ENCODE measurements around the gene CLCN5. TPM values are rescaled to one million over a fixed set of nuclear protein-coding genes. Genes with fewer than 3 reads are reported as not detected.
"Not testable (repeated sequence)": the region's sequence is repeated elsewhere in the genome, so short reads cannot be mapped to it uniquely, and the experiment has no call there.

Gene CLCN5
- total RNA-seq, 2 experiments from 2014 or later: 0.61 to 1.6 TPM

DNA sequence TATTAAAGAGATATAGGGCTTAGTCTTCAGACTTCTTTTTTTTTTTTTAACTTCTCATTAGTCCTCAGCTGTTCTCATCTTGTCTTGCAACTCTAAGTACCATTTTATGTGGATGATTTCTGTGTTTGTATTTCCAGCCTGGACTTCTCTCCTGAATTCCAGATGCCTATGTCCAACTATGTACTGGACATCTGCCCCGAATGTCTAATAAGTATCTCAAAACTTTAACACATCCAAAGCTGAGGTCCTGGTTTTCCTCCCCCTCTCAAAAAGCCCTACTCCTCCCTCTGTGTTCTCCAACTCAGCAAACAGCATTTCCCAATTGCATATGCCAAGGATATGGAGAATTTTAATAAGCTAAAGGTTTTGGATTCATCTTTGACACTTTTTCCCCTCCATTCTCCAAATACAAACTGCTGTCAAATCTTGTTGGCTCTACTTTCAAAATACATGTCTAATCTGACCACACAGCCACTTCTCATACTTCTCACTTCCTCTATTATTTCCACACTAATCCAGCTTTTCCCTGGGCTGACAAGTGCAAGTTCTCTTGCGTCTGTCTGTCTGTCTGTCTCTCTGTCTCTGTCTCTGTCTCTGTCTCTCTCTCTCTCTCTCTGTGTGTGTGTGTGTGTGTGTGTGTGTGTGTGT lies 79.8 kb downstream of the CLCN5 start:
- ChIA-PET CTCF (no interaction called here), POLR2A (no interaction called here)
- Mint-ChIP-seq H3K27me3 (no peaks in the 10 kb centered on the region), H3K9me3 (no peaks in the 10 kb centered on the region), H3K4me1 (ENCODE audit: low read depth) (no peaks in the 10 kb centered on the region), H3K36me3 (ENCODE audit: low read depth) (no peaks in the 10 kb centered on the region), H3K4me3 (no peak overlapping the region), H3K27ac (no peak overlapping the region)
- Histone ChIP-seq H3K4me3 (ENCODE audit: low read length) (no peak overlapping the region), H3K9me3 (ENCODE audit: control insufficient read depth in 1 of 2, insufficient read depth in 1 of 2, low read length in 2 of 2) (no peaks in the 10 kb centered on the region), H3K27ac (ENCODE audit: low read depth in 1 of 2, low read length in 2 of 2) (no peak overlapping the region), H3K27me3 (ENCODE audit: control insufficient read depth in 1 of 2, insufficient read depth in 2 of 2, low read length in 2 of 2) (no peaks in the 10 kb centered on the region), H3K4me1 (ENCODE audit: insufficient read depth, low read length) (no peaks in the 10 kb centered on the region), H3K36me3 (ENCODE audit: insufficient read depth, low read length) (no peaks in the 10 kb centered on the region)
- ATAC-seq (ENCODE audit: poor library complexity) (no peak), DNase-seq (peak in 2 of 14 experiments; percentile 0 to 4)
- intact Hi-C loops (cut with DNase I, micrococcal nuclease): no loop called here
- TF ChIP-seq, protein P1, sequence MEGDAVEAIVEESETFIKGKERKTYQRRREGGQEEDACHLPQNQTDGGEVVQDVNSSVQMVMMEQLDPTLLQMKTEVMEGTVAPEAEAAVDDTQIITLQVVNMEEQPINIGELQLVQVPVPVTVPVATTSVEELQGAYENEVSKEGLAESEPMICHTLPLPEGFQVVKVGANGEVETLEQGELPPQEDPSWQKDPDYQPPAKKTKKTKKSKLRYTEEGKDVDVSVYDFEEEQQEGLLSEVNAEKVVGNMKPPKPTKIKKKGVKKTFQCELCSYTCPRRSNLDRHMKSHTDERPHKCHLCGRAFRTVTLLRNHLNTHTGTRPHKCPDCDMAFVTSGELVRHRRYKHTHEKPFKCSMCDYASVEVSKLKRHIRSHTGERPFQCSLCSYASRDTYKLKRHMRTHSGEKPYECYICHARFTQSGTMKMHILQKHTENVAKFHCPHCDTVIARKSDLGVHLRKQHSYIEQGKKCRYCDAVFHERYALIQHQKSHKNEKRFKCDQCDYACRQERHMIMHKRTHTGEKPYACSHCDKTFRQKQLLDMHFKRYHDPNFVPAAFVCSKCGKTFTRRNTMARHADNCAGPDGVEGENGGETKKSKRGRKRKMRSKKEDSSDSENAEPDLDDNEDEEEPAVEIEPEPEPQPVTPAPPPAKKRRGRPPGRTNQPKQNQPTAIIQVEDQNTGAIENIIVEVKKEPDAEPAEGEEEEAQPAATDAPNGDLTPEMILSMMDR (IDR thresholded peaks at IDR 0.05): no peak

DNA sequence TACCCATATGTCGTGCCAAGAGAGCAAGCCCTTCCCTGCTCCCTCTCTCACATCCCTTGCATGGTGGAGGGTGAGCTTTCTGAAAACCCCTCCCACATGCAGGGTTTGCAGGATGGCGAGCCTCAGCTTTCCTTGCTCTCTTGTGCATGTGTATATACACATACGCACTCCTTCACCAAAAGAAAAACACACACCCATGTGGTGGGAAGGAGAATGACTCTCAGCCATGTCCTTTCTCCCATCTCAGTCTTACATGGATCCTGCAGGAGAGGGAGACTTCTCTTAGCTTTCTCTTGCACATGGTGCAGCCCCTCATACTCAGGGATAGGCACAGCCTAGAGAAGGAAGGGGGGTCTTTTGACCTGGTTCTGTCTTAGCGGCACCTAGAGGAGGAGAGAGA lies 81.1 kb downstream of the CLCN5 start:
- intact Hi-C loops (cut with DNase I, micrococcal nuclease): no loop called here
- Histone ChIP-seq H3K4me1 (ENCODE audit: insufficient read depth, low read length) (no peaks in the 10 kb centered on the region), H3K27me3 (ENCODE audit: control insufficient read depth in 1 of 2, insufficient read depth in 2 of 2, low read length in 2 of 2) (no peaks in the 10 kb centered on the region), H3K4me3 (ENCODE audit: low read length) (no peak overlapping the region), H3K27ac (ENCODE audit: low read depth in 1 of 2, low read length in 2 of 2) (no peak overlapping the region), H3K9me3 (ENCODE audit: control insufficient read depth in 1 of 2, insufficient read depth in 1 of 2, low read length in 2 of 2) (no peaks in the 10 kb centered on the region), H3K36me3 (ENCODE audit: insufficient read depth, low read length) (no peaks in the 10 kb centered on the region)
- Mint-ChIP-seq H3K4me1 (ENCODE audit: low read depth) (no peaks in the 10 kb centered on the region), H3K9me3 (no peaks in the 10 kb centered on the region), H3K4me3 (no peak overlapping the region), H3K27ac (no peak overlapping the region), H3K27me3 (no peaks in the 10 kb centered on the region), H3K36me3 (ENCODE audit: low read depth) (no peaks in the 10 kb centered on the region)
- ATAC-seq (ENCODE audit: poor library complexity): no peak
- POLR2A ChIA-PET: no interaction called here
- TF ChIP-seq, protein P1 (IDR thresholded peaks at IDR 0.05): no peak
- DNase-seq: no peak
- CTCF ChIA-PET: no interaction called here

GRCh38 chrX:50003927-50004326 lies 81.5 kb downstream of the CLCN5 start:
- Mint-ChIP-seq H3K4me3 (no peak overlapping the region), H3K27me3 (no peaks in the 10 kb centered on the region), H3K9me3 (no peaks in the 10 kb centered on the region), H3K4me1 (ENCODE audit: low read depth) (no peaks in the 10 kb centered on the region), H3K27ac (no peak overlapping the region), H3K36me3 (ENCODE audit: low read depth) (no peaks in the 10 kb centered on the region)
- ATAC-seq (ENCODE audit: poor library complexity): no peak
- intact Hi-C loops (cut with DNase I, micrococcal nuclease): no loop called here
- ChIA-PET CTCF (no interaction called here), POLR2A (no interaction called here)
- Histone ChIP-seq H3K4me1 (ENCODE audit: insufficient read depth, low read length) (no peaks in the 10 kb centered on the region), H3K9me3 (ENCODE audit: control insufficient read depth in 1 of 2, insufficient read depth in 1 of 2, low read length in 2 of 2) (no peaks in the 10 kb centered on the region), H3K4me3 (ENCODE audit: low read length) (no peak overlapping the region), H3K27me3 (ENCODE audit: control insufficient read depth in 1 of 2, insufficient read depth in 2 of 2, low read length in 2 of 2) (no peaks in the 10 kb centered on the region), H3K36me3 (ENCODE audit: insufficient read depth, low read length) (no peaks in the 10 kb centered on the region), H3K27ac (ENCODE audit: low read depth in 1 of 2, low read length in 2 of 2) (no peak overlapping the region)
- TF ChIP-seq, protein P1 (IDR thresholded peaks at IDR 0.05): no peak
- no peak for DNase-seq

DNA sequence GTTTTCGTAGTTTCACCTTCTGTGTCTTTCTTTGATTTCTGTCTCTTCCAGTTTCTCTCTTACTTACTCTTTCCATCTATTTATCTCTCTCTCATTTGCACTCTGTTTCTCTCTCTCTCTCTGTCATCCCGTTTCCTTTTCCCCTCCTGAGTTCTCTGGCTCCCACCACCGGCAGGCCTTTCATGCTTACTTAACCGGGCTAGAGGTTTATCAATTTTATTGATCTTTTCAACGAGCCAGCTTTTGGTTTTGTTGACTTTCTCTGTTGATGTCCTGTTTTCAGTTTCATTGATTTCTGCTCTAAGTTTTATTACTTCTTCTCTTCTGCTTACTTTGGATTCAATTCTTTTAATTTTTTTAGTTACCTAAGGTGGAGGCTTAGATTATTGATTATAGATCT lies 103.2 kb downstream of the CLCN5 start:
- ATAC-seq (ENCODE audit: poor library complexity); H3K4me3 Mint-ChIP-seq; H3K27me3 ChIP-seq (ENCODE audit: control insufficient read depth in 1 of 2, insufficient read depth in 2 of 2, low read length in 2 of 2); H3K27ac Mint-ChIP-seq; H3K9me3 Mint-ChIP-seq; CTCF ChIA-PET; H3K27ac ChIP-seq (ENCODE audit: low read depth in 1 of 2, low read length in 2 of 2); H3K9me3 ChIP-seq (ENCODE audit: control insufficient read depth in 1 of 2, insufficient read depth in 1 of 2, low read length in 2 of 2); H3K27me3 Mint-ChIP-seq; H3K36me3 Mint-ChIP-seq (ENCODE audit: low read depth); H3K4me1 Mint-ChIP-seq (ENCODE audit: low read depth); POLR2A ChIA-PET; H3K4me3 ChIP-seq (ENCODE audit: low read length); DNase-seq; intact Hi-C loops (cut with DNase I, micrococcal nuclease); H3K36me3 ChIP-seq (ENCODE audit: insufficient read depth, low read length); H3K4me1 ChIP-seq (ENCODE audit: insufficient read depth, low read length): not testable (repeated sequence)

All from CD4-positive, alpha-beta T cell (primary cell).